Memory B cell (primary cell): ENCODE data around the gene ZBTB40.
A peak's percentile ranks its signal among the peaks of the same experiment; 100 is the strongest.

Experiments
- ATAC-seq: fragments of 150-1000 bp; cut with Tn5 transposase; 2 replicates; pipeline ENCODE4 v1.10.0; 2021; ENCODE audit warnings: low read depth, mild to moderate bottlenecking, moderate library complexity
- DNase-seq, 2 donors: peaks; one replicate each; pipeline ENCODE4 v3.0.0; 2022; ENCODE audit warnings: low spot score in 2 of 2
- H3K27ac Mint-ChIP-seq: one replicate; pipeline ENCODE4 v1.8.0; 2022; ENCODE audit warnings: mild to moderate bottlenecking, moderate library complexity, mixed read lengths
- H3K27me3 Mint-ChIP-seq: one replicate; pipeline ENCODE4 v1.8.0; 2022; ENCODE audit warnings: mixed read lengths
- H3K36me3 Mint-ChIP-seq: one replicate; pipeline ENCODE4 v1.8.0; 2022; ENCODE audit warnings: mild to moderate bottlenecking, mixed read lengths
- H3K4me1 Mint-ChIP-seq: one replicate; pipeline ENCODE4 v1.8.0; 2022; ENCODE audit warnings: mixed read lengths
- H3K4me3 Mint-ChIP-seq: one replicate; pipeline ENCODE4 v1.8.0; 2022; ENCODE audit warnings: mild to moderate bottlenecking, moderate library complexity, mixed read lengths
- H3K9me3 Mint-ChIP-seq: one replicate; pipeline ENCODE4 v1.8.0; 2022; ENCODE audit warnings: mixed read lengths

ZBTB40 gene

GRCh38 chr1:22547186-22547817 lies 95.7 kb downstream of the ZBTB40 start:
- Mint-ChIP-seq H3K27me3 (peaks cover 31% of the 10 kb centered on the region), H3K27ac (no peak overlapping the region), H3K4me1 (peaks cover 4% of the 10 kb centered on the region), H3K9me3 (no peaks in the 10 kb centered on the region), H3K4me3 (no peak overlapping the region), H3K36me3 (no peaks in the 10 kb centered on the region)
- DNase-seq: no peak
- ATAC-seq: no peak

DNA sequence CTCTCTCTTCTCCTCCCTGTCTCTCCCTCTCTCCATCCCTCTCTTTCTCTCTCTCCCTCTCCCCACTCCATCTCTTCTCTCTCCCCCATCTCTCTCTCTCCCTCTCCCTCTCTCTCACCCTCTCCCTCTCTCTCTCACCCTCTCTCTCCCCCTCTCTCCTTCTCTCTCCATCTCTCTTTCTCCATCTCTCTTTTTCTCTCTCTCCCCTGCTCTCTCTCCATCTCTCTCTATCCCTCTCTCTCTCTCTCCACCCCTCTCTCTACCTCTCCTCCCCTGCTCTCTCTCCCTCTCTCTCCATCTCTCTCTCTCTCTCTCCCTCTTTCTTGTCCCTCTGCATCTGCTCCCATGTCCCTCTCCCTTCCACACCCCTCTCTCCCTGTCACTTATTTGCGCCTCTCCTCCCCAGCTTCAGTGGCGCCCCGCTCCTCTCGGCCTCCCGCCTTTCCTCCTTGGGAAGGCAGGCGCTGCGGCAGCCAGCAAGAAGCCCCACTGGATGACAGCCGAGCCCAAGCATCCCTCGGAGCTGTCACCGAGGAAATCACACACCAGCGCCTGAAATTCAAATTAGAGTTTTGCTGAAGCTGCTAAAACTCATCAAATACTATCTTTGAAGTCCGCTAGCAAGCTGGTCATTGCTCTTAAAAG lies 96.3 kb downstream of the ZBTB40 start:
- Mint-ChIP-seq H3K9me3 (no peaks in the 10 kb centered on the region), H3K36me3 (no peaks in the 10 kb centered on the region), H3K4me3 (no peak overlapping the region), H3K27me3 (peaks cover 35% of the 10 kb centered on the region), H3K4me1 (peaks cover 4% of the 10 kb centered on the region), H3K27ac (no peak overlapping the region)
- DNase-seq: no peak
- ATAC-seq: no peak

- Mint-ChIP-seq H3K36me3 (no peaks in the 10 kb centered on the region), H3K4me3 (no peak overlapping the region), H3K4me1 (peaks cover 4% of the 10 kb centered on the region), H3K27ac (no peak overlapping the region), H3K9me3 (no peaks in the 10 kb centered on the region), H3K27me3 (peaks cover 39% of the 10 kb centered on the region)
- DNase-seq (no peak), ATAC-seq (no peak)
Measured at GRCh38 chr1:22550021-22550420, 98.4 kb downstream of the ZBTB40 start.

DNA sequence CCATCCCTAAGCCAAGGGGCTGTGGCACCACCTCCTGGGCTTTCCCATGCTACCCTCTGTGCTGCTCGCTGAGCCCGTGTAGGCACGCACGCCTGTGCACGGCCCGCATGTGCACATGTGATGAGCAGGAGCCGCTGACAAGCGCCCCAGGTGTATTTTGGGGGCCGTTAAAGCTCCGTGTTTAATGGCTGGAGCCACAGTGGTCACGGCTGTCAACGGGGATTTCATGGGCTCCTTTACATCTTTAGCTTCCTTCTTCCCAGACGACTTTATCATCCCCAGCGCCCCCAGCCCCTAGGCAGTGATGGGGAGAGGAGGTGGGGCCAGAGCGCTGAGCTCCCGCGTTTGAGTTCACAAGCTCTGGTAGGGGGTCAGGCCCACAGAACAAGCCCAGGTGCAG lies 99.9 kb downstream of the ZBTB40 start:
- H3K4me1 Mint-ChIP-seq: peaks cover 6% of the 10 kb centered on the region
- H3K27me3 Mint-ChIP-seq: peaks cover 45% of the 10 kb centered on the region
- H3K36me3 Mint-ChIP-seq: no peaks in the 10 kb centered on the region
- no peak overlapping the region for H3K27ac Mint-ChIP-seq
- H3K4me3 Mint-ChIP-seq: no peak overlapping the region
- no peak for ATAC-seq
- H3K9me3 Mint-ChIP-seq: no peaks in the 10 kb centered on the region
- no peak for DNase-seq

GRCh38 chr1:22552021-22552420 lies 100.4 kb downstream of the ZBTB40 start:
- Mint-ChIP-seq H3K27ac (no peak overlapping the region), H3K9me3 (no peaks in the 10 kb centered on the region), H3K27me3 (peaks cover 47% of the 10 kb centered on the region), H3K4me1 (peaks cover 4% of the 10 kb centered on the region), H3K36me3 (no peaks in the 10 kb centered on the region), H3K4me3 (no peak overlapping the region)
- DNase-seq: no peak
- ATAC-seq: no peak

DNA sequence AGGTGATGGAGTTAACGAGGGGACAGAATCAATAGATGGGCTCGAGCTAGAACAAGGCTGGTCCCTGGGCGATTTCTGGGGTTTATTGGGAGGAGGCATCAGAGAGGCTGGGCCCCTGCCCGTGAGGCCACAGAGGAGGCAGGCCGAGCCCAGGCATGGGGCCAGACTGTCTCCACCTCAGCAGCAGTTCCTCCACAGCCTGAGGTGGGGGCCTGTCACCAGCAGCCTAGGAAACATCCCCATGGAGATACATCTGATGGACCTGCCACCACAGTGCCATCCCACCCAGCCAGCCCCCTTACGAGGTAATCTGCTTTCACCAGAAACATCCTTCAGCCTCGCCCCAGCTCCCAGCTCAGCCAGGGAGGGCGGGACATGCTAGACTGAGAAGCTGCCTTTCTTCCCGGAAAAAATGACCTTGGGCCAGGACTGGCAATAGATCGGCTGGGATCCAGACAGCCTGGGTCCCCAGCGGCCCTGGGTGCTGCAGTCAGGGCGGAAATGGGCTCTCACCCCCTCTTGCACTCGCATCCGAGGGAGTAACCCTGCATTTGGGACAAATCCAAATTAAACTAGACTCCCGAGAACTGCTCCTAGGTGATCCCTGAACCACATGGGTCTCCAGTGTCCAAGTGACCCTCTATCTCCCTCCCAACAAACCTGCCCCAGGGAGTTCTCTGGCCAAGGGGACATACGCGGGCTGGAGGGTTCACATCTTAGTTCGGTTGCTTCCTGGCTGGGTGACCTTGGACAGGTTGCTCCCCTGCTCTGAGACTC lies 101.6 kb downstream of the ZBTB40 start:
- no peak overlapping the region for H3K4me3 Mint-ChIP-seq
- DNase-seq (no peak), ATAC-seq (no peak)
- H3K4me1 Mint-ChIP-seq: peaks cover 2% of the 10 kb centered on the region
- H3K36me3 Mint-ChIP-seq: no peaks in the 10 kb centered on the region
- no peak overlapping the region for H3K27ac Mint-ChIP-seq
- H3K9me3 Mint-ChIP-seq: no peaks in the 10 kb centered on the region
- peaks cover 38% of the 10 kb centered on the region for H3K27me3 Mint-ChIP-seq

- Mint-ChIP-seq H3K9me3 (no peaks in the 10 kb centered on the region), H3K4me3 (no peak overlapping the region), H3K36me3 (no peaks in the 10 kb centered on the region), H3K27me3 (peaks cover 36% of the 10 kb centered on the region), H3K27ac (no peak overlapping the region), H3K4me1 (peaks cover 2% of the 10 kb centered on the region)
- no peak for DNase-seq
- no peak for ATAC-seq
Measured at GRCh38 chr1:22553991-22554522, 102.4 kb downstream of the ZBTB40 start.

DNA sequence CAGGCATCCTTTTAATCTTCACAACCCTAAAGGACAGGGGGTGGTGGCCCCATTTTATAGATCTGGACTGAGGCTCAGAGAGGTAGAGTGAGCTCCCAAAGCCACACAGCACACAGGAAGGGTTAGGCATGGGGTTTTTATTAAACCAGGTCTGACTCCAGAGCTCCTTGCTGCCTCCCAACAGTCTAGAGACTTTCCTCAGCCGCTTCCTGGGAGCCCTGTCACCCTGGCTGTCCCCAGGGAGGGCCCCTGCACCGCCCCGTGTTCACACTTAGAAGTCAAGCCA lies 103.7 kb downstream of the ZBTB40 start:
- Mint-ChIP-seq H3K9me3 (no peaks in the 10 kb centered on the region), H3K4me3 (no peak overlapping the region), H3K27ac (no peak overlapping the region), H3K27me3 (peaks cover 29% of the 10 kb centered on the region), H3K4me1 (peaks cover 2% of the 10 kb centered on the region), H3K36me3 (no peaks in the 10 kb centered on the region)
- ATAC-seq: no peak
- no peak for DNase-seq

DNA sequence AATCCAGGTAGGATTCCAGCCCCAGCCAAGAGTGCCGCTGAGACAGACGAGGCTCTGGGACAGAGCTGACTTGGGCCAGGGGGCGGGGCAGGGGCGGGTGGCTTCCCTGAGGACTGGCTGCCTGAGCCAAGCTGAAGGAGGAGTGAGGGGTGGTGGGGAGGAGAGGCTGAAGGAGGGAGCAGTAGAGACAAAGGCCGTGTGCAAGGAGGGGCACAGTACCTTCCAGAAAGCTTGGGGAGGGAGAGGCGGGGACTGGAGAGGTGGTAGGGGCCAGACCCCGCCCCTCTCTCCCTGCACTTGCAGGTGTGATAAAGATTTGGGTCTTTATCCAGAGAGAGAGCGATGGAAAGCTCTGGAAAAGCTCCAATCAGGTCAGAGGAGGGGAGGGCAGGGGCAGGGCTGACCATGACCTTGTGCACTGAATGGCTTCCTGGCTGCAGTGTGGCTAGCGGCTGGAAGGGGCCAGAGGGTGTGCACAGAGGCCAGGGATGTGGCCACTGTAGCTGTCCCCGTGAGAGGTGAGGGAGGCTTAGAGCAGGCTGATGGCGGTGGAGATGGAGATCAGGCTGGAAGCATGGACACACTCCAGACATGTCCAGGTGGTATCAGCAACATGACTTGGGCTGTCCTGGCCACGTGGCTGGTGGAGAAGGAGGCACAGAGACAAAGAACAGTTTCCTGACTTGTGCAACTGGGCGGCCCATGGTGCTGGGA lies 104.9 kb downstream of the ZBTB40 start:
- Mint-ChIP-seq H3K4me3 (no peak overlapping the region), H3K27ac (no peak overlapping the region), H3K9me3 (no peaks in the 10 kb centered on the region), H3K4me1 (peaks cover 2% of the 10 kb centered on the region), H3K27me3 (peaks cover 32% of the 10 kb centered on the region), H3K36me3 (no peaks in the 10 kb centered on the region)
- ATAC-seq: no peak
- DNase-seq: no peak

- peaks cover 33% of the 10 kb centered on the region for H3K27me3 Mint-ChIP-seq
- H3K4me3 Mint-ChIP-seq: no peak overlapping the region
- H3K9me3 Mint-ChIP-seq: no peaks in the 10 kb centered on the region
- DNase-seq (no peak), ATAC-seq (no peak)
- peaks cover 2% of the 10 kb centered on the region for H3K4me1 Mint-ChIP-seq
- H3K27ac Mint-ChIP-seq: no peak overlapping the region
- H3K36me3 Mint-ChIP-seq: no peaks in the 10 kb centered on the region
Measured at GRCh38 chr1:22557341-22557950, 105.8 kb downstream of the ZBTB40 start.

GRCh38 chr1:22562584-22563583 lies 111.2 kb downstream of the ZBTB40 start, which contains the start of gene EPHA8:
TSS of gene EPHA8 (plus strand) at chr1:22563489. CDS start at chr1:22563636, 147 bp downstream.
- Mint-ChIP-seq H3K4me3 (peak within 1 kb of the TSS; percentile 6), H3K27ac (no peak within 1 kb of the TSS), H3K4me1 (peaks cover 4% of the 10 kb centered on the region), H3K9me3 (no peaks in the 10 kb centered on the region), H3K36me3 (no peaks in the 10 kb centered on the region), H3K27me3 (peaks cover 25% of the 10 kb centered on the region)
- DNase-seq: no peak
- ATAC-seq: no peak

GRCh38 chr1:22563671-22564602 lies 112.3 kb downstream of the ZBTB40 start:
- ATAC-seq: no peak
- H3K4me1 Mint-ChIP-seq: peaks cover 4% of the 10 kb centered on the region
- H3K27me3 Mint-ChIP-seq: peaks cover 25% of the 10 kb centered on the region
- H3K9me3 Mint-ChIP-seq: no peaks in the 10 kb centered on the region
- peak overlapping the region; percentile 6 for H3K4me3 Mint-ChIP-seq
- DNase-seq: no peak
- H3K36me3 Mint-ChIP-seq: no peaks in the 10 kb centered on the region
- no peak overlapping the region for H3K27ac Mint-ChIP-seq
